ENCODE results near the gene CDK11A. TPM values are rescaled to one million over a fixed set of nuclear protein-coding genes. Genes with fewer than 3 reads are reported as not detected.

Gene CDK11A
- total RNA-seq, 1 donor from 2014 or later = 35.6 TPM

DNA sequence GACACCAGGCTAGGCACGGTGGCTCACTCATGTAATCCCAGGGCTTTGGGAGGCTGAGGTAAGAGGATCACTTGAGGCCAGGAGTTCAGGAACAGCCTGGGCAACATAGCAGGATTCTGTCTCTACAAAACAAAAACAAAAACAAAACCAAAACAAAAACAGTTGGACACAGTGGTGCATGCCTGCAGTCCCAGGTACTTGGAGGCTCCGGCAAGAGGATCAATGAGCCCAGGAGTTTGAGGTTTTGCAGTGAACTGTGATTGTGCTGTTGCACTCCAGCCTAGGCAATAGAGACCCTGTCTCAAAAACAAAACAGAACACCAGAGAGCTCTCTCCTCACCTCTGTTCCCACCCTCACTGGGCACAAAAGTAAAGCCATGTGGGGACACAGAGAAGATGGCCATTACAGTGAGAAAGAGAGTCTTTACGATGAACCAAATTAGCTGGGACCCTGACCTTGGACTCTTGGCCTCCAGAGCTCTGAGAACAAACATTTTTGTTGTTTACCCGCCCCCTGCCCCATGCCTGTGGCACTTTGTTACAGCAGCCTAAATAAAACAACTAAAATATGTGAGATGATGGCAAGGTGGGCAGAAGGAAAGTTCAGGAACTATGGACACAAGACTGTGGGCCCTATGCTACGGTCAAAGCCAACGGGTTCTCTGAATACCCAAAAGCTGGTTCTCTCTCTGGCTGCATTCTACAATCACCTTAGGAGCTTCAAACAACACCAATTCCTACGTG is 44.3 kb upstream of the CDK11A start:
- no peak overlapping the region for H3K27ac ChIP-seq
- no peaks in the 10 kb centered on the region for H3K27me3 ChIP-seq
- TF ChIP-seq, protein P1, sequence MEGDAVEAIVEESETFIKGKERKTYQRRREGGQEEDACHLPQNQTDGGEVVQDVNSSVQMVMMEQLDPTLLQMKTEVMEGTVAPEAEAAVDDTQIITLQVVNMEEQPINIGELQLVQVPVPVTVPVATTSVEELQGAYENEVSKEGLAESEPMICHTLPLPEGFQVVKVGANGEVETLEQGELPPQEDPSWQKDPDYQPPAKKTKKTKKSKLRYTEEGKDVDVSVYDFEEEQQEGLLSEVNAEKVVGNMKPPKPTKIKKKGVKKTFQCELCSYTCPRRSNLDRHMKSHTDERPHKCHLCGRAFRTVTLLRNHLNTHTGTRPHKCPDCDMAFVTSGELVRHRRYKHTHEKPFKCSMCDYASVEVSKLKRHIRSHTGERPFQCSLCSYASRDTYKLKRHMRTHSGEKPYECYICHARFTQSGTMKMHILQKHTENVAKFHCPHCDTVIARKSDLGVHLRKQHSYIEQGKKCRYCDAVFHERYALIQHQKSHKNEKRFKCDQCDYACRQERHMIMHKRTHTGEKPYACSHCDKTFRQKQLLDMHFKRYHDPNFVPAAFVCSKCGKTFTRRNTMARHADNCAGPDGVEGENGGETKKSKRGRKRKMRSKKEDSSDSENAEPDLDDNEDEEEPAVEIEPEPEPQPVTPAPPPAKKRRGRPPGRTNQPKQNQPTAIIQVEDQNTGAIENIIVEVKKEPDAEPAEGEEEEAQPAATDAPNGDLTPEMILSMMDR (IDR thresholded peaks at IDR 0.05) = no peak
- TF ChIP-seq POLR2AphosphoS5 (IDR thresholded peaks at IDR 0.05; ENCODE audit: insufficient read depth in 1 of 2, low read depth in 1 of 2) = no peak
- no peak for TF ChIP-seq POLR2A (IDR thresholded peaks at IDR 0.05)
- peaks cover 10% of the 10 kb centered on the region for H3K9me3 ChIP-seq
- peaks cover 0 to 16% of the 10 kb centered on the region in 2 donors for H3K36me3 ChIP-seq
- no peak for DNase-seq (ENCODE audit: extremely low spot score in 2 of 2)
- H3K4me1 ChIP-seq = no peaks in the 10 kb centered on the region
- no peak overlapping the region for H3K4me3 ChIP-seq
- intact Hi-C loops (cut with DNase I) = no loop called here

DNA sequence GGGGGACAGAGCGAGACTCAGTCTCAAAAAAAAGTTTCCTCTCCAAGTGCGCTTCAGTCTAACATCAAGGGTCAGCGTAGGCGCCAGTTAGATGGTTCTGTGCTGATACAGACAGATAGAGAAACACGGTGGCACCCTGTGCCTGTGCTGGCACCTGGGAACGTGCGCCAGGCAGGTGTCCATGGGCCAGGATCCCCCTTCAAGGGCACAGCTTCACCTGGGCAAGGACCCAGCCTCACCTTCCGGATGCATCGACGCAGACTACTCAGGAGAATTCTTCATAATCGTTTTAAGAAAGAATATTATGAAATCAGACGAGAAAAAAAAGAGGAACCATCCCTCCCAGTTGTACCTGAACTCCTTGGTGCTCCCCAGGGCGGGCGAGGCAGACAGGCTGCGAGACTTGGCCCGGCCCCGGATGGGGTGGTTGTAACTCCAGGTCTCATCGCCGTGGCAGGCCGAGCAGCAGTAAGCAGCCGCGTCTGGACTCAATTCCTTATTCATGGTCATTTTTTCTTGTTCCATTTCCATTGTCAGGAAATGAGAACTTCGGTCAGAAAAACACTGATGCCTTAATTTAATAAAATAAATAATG is 40.8 kb upstream of the CDK11A start:
- no peak for TF ChIP-seq POLR2AphosphoS5 (IDR thresholded peaks at IDR 0.05; ENCODE audit: insufficient read depth in 1 of 2, low read depth in 1 of 2)
- TF ChIP-seq, protein P1 (IDR thresholded peaks at IDR 0.05) = no peak
- TF ChIP-seq POLR2A (IDR thresholded peaks at IDR 0.05) = no peak
- peaks cover 0 to 26% of the 10 kb centered on the region in 2 donors for H3K36me3 ChIP-seq
- no peaks in the 10 kb centered on the region for H3K27me3 ChIP-seq
- H3K27ac ChIP-seq = no peak overlapping the region
- H3K9me3 ChIP-seq = no peaks in the 10 kb centered on the region
- no peak for DNase-seq (ENCODE audit: extremely low spot score in 2 of 2)
- H3K4me3 ChIP-seq = no peak overlapping the region
- intact Hi-C loops (cut with DNase I) = no loop called here
- H3K4me1 ChIP-seq = no peaks in the 10 kb centered on the region

DNA sequence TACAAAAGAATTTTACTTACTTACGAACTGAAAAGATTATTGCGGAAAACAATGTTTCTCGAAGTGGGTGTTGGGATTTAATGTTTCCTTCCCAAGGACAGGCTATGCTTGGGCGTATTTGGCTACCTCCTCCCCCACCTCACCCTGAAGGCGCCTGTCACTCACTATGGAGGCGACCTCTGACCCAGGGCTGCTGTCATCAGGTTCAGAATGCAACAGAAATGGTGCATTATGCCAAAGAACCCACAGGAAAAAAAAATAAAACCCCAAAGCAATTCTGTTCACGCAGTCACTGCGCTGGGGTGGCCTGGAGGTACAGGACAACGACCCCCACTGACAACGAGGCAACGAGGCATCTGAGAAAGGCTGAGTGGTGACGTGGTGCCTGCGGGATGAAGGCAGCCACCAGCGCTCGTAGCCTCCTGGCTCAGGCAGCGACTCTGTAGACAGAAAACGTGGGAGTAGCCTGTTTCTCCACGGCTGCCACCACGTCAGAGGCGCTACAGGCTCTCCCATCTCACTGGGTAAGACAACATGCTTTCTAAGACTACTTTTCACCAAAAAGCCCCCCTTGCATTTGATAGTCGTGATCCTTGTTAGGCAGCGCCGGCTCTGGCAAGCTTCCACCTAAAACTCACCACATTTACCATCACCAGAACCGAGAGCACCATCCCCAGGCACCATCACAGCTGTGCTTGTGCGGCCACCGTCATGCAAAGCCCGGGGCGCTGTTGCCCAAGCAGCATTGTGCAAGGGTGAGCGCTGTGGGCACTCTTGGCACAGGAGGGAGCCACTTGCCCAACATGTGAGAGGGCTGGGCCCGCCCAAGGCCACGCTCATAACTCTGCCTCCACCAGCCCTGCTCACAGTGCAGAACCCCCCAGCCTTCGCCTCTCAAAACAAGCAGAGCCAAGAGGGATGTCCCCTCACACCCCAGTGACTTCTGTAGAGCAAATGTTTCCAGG is 39.8 kb upstream of the CDK11A start:
- Histone ChIP-seq H3K4me1 (peaks cover 5% of the 10 kb centered on the region), H3K4me3 (no peak overlapping the region), H3K27ac (no peak overlapping the region), H3K9me3 (no peaks in the 10 kb centered on the region), H3K27me3 (no peaks in the 10 kb centered on the region), H3K36me3 (peaks cover 0 to 34% of the 10 kb centered on the region in 2 donors)
- intact Hi-C loops (cut with DNase I) = no loop called here
- no peak for DNase-seq (ENCODE audit: extremely low spot score in 2 of 2)
- TF ChIP-seq, protein P1 (IDR thresholded peaks at IDR 0.05) = no peak
- TF ChIP-seq POLR2A (IDR thresholded peaks at IDR 0.05) (no peak), POLR2AphosphoS5 (IDR thresholded peaks at IDR 0.05; ENCODE audit: insufficient read depth in 1 of 2, low read depth in 1 of 2) (no peak)

DNA sequence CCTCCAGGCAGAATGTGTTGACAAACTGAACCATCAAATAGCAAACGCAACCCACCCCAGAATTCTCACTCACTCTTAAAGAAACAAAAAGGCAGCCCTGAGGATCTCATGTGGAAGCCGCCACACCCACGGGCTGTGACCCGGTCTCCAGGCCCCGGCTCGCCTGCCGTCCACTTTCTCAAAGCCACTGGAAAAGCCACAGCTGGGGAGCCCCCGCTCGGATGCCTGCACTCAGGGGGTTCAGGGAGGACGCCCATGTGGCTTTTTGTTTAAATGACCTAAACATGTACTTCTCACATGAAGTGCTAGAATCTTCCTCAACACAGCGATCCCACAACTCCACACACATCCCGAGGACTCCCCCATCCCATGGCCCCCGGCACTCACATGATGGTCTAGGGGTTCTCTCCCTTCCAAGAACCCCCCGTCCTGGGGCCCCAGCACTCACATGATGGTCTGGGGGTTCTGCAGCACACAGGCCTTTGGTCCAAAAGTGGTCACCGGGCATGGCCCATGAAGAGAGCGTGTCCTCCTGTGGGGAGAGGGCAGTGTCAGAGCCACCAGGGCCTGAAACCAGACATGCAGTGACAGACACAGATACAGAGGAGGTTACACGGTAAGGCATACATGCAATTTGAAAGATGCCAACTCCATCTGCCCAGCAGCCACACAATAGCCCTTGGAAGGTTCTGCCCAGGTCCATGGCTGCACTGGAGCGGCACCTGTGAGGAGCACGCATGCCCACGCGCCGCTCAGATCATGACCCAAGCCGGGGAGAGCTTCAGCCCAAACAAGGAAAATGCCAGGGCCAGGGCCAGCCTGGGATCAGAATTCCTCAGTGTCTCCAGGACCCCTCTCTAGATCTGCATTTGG is 37.6 kb upstream of the CDK11A start:
- H3K4me3 ChIP-seq = no peak overlapping the region
- no peak overlapping the region for H3K27ac ChIP-seq
- H3K36me3 ChIP-seq = peaks cover 0 to 37% of the 10 kb centered on the region in 2 donors
- peaks cover 16% of the 10 kb centered on the region for H3K4me1 ChIP-seq
- TF ChIP-seq POLR2AphosphoS5 (IDR thresholded peaks at IDR 0.05; ENCODE audit: insufficient read depth in 1 of 2, low read depth in 1 of 2) (no peak), POLR2A (IDR thresholded peaks at IDR 0.05) (no peak)
- TF ChIP-seq, protein P1 (IDR thresholded peaks at IDR 0.05) = no peak
- no peaks in the 10 kb centered on the region for H3K9me3 ChIP-seq
- intact Hi-C loops (cut with DNase I) = no loop called here
- peak in 1 of 2 donors; percentile 93 for DNase-seq (ENCODE audit: extremely low spot score in 2 of 2)
- H3K27me3 ChIP-seq = no peaks in the 10 kb centered on the region

All from vagina (tissue), 2 donors.